B cell (primary cell): ENCODE data around the gene CDIPT.

ENCODE experiments used
- EZH2 ChIP-seq: IDR thresholded peaks from 2 replicates; pipeline ENCODE4 v1.6.1; 2012; ENCODE audit warnings: borderline replicate concordance, low read depth, mild to moderate bottlenecking, moderate library complexity, low read length; ENCODE audit not compliant: insufficient read depth, poor library complexity, severe bottlenecking
- TF ChIP-seq, protein P1 (sequence below): fragments of 200-600 bp; IDR thresholded peaks from one replicate; pipeline ENCODE4 v1.8.0; 2022; ENCODE audit warnings: antibody characterized with exemption, mild to moderate bottlenecking

DNA sequence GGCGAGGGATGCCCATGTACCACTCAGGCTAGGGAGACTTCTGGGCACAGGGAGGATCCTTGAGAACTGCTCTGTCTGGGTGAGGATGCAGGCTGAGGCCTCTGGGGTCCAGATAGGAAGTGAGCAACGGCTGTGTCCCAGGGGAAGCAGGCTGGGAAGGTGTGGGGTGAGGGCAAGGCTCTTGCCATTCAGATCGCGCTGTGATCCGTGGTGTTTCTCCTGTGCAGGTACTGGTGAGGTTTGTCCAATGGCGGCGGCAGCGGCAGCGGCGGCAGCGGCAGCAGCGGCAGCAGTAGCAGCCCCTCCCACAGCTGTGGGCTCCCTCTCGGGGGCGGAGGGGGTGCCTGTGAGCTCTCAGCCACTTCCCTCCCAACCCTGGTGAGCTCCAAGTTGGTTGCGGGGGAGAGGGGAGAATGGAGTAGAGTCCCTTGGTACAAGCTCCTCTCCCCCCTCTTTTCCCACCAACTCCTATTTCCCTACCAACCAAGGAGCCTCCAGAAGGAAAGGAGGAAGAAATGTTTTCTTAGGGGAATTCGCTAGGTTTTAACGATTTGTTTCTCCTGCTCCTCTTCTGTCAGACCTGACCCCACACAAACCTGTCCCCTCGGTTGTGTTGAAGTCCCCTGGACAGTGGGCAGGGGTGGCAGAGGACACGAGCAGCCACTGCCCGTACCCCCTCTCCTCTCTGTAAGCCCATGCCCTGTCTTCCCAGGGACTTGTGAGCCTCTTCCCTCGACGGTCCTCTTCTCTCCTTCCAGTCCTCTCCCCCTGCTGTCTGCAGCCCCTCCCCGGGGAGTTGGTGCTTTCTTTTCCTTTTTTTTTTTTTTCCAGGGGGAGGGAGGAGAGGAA, 53.0 kb downstream of the CDIPT start:
- TF ChIP-seq, protein P1, sequence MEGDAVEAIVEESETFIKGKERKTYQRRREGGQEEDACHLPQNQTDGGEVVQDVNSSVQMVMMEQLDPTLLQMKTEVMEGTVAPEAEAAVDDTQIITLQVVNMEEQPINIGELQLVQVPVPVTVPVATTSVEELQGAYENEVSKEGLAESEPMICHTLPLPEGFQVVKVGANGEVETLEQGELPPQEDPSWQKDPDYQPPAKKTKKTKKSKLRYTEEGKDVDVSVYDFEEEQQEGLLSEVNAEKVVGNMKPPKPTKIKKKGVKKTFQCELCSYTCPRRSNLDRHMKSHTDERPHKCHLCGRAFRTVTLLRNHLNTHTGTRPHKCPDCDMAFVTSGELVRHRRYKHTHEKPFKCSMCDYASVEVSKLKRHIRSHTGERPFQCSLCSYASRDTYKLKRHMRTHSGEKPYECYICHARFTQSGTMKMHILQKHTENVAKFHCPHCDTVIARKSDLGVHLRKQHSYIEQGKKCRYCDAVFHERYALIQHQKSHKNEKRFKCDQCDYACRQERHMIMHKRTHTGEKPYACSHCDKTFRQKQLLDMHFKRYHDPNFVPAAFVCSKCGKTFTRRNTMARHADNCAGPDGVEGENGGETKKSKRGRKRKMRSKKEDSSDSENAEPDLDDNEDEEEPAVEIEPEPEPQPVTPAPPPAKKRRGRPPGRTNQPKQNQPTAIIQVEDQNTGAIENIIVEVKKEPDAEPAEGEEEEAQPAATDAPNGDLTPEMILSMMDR: no peak
- TF ChIP-seq EZH2: no peak
